PC-9 (cell line): ENCODE measurements around the gene METTL15. TPM values are rescaled to one million over a fixed set of nuclear protein-coding genes. Genes with fewer than 3 reads are reported as not detected.
A peak's percentile ranks its signal among the peaks of the same experiment; 100 is the strongest.

Source experiments
- BruUV-seq: library from RNA; stranded (reverse); fragments of 400-500 nt; replicated peaks from 2 replicates; lab custom pipeline; 2021; lab: Mats Ljungman, UMichigan
- CTCF ChIA-PET: fragments of 300-600 bp; sonication (Branson Sonifier 250); formaldehyde crosslinking; loops from one replicate; lab custom pipeline; 2022; ENCODE audit warnings: antibody characterized with exemption; lab: Charles Lee
- POLR2A ChIA-PET: fragments of 300-600 bp; sonication (Branson Sonifier 250); formaldehyde crosslinking; loops from one replicate; lab custom pipeline; 2022; ENCODE audit warnings: antibody characterized with exemption; ENCODE audit not compliant: unreplicated experiment; lab: Charles Lee
- DNase-seq, 2 experiments: peaks; one replicate each; pipeline versions ENCODE4 v3.0.0 to v3.0.0-alpha.2; 2015 to 2022; ENCODE audit warnings: mixed read lengths in 1 of 2
- H2AFZ ChIP-seq: fragments of 200-600 bp; sonication (generic); 2 replicates; pipeline ENCODE4 v1.8.1; 2017; ENCODE audit warnings: antibody characterized with exemption
- H3F3A ChIP-seq: fragments of 200-600 bp; sonication (generic); 2 replicates; pipeline ENCODE4 v1.8.1; 2017; ENCODE audit warnings: antibody characterized with exemption, mild to moderate bottlenecking, low read depth; ENCODE audit not compliant: insufficient read depth
- H3K27ac ChIP-seq: fragments of 200-600 bp; sonication (generic); 2 replicates; pipeline ENCODE4 v1.6.1; 2016; ENCODE audit warnings: mixed run types
- H3K27me3 ChIP-seq: fragments of 200-600 bp; sonication (generic); 2 replicates; pipeline ENCODE4 v1.6.1; 2016; ENCODE audit warnings: low read depth, mixed run types; ENCODE audit not compliant: insufficient read depth
- H3K36me3 ChIP-seq: fragments of 200-600 bp; sonication (generic); 2 replicates; pipeline ENCODE4 v1.6.1; 2016; ENCODE audit warnings: low read depth, mixed run types
- H3K4me1 ChIP-seq: fragments of 200-600 bp; sonication (generic); replicated peaks from 2 replicates; pipeline ENCODE4 v1.6.1; 2016; ENCODE audit warnings: mixed run types; ENCODE audit not compliant: insufficient read depth
- H3K4me2 ChIP-seq: fragments of 200-600 bp; sonication (generic); 2 replicates; pipeline ENCODE4 v1.6.1; 2017; ENCODE audit warnings: mixed run types
- H3K4me3 ChIP-seq: fragments of 200-600 bp; sonication (generic); 2 replicates; pipeline ENCODE4 v1.6.1; 2016; ENCODE audit warnings: mixed run types
- H3K79me2 ChIP-seq: fragments of 200-600 bp; sonication (generic); 2 replicates; pipeline ENCODE4 v1.6.1; 2017; ENCODE audit warnings: low read depth, mixed run types
- H3K9me2 ChIP-seq: fragments of 200-600 bp; sonication (generic); 2 replicates; pipeline ENCODE4 v1.8.1; 2017; ENCODE audit warnings: mild to moderate bottlenecking; ENCODE audit not compliant: insufficient read depth
- H3K9me3 ChIP-seq: fragments of 200-600 bp; sonication (generic); 2 replicates; pipeline ENCODE4 v1.8.1; 2016; ENCODE audit warnings: low read depth; ENCODE audit not compliant: insufficient read depth
- H4K20me1 ChIP-seq: fragments of 200-600 bp; sonication (generic); 2 replicates; pipeline ENCODE4 v1.8.1; 2017; ENCODE audit not compliant: insufficient read depth
- EZH2 ChIP-seq: fragments of 200-600 bp; sonication (generic); IDR thresholded peaks from 2 replicates; pipeline ENCODE4 v1.8.0; 2017; ENCODE audit warnings: antibody characterized with exemption, low read depth
- intact Hi-C: fragments of 100-400 bp; cut with micrococcal nuclease; formaldehyde crosslinking; loops from one replicate; pipeline ENCODE4 v1.10.0; 2022; ENCODE audit not compliant: unreplicated experiment
- total RNA-seq: library from RNA; stranded (reverse); gene quantifications from 2 replicates; pipeline ENCODE4 v1.2.3, GENCODE V29; 2021
- TF ChIP-seq, protein P1 (sequence below): fragments of 200-600 bp; sonication (generic); conservative IDR thresholded peaks from 2 replicates; pipeline ENCODE4 v1.6.1; 2017; ENCODE audit warnings: mixed run types, antibody characterized with exemption, mild to moderate bottlenecking, moderate library complexity

Gene METTL15
- total RNA-seq, 1 experiment from 2014 or later: 19.9 TPM

GRCh38 chr11:28346209-28346608 lies 238.0 kb downstream of the METTL15 start:
- Histone ChIP-seq H3K36me3 (no peaks in the 10 kb centered on the region), H3K79me2 (no peaks in the 10 kb centered on the region), H3K4me2 (peak overlapping the region; percentile 14), H2AFZ (no peak overlapping the region), H3K27me3 (no peaks in the 10 kb centered on the region), H3K9me2 (no peaks in the 10 kb centered on the region), H4K20me1 (no peaks in the 10 kb centered on the region), H3K9me3 (no peaks in the 10 kb centered on the region), H3K4me3 (no peak overlapping the region), H3K27ac (peak overlapping the region; percentile 26), H3F3A (peaks cover 14% of the 10 kb centered on the region; the same call in 1 of the 2 replicates), H3K4me1 (peaks cover 37% of the 10 kb centered on the region)
- TF ChIP-seq, protein P1, sequence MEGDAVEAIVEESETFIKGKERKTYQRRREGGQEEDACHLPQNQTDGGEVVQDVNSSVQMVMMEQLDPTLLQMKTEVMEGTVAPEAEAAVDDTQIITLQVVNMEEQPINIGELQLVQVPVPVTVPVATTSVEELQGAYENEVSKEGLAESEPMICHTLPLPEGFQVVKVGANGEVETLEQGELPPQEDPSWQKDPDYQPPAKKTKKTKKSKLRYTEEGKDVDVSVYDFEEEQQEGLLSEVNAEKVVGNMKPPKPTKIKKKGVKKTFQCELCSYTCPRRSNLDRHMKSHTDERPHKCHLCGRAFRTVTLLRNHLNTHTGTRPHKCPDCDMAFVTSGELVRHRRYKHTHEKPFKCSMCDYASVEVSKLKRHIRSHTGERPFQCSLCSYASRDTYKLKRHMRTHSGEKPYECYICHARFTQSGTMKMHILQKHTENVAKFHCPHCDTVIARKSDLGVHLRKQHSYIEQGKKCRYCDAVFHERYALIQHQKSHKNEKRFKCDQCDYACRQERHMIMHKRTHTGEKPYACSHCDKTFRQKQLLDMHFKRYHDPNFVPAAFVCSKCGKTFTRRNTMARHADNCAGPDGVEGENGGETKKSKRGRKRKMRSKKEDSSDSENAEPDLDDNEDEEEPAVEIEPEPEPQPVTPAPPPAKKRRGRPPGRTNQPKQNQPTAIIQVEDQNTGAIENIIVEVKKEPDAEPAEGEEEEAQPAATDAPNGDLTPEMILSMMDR: no peak
- no peak for TF ChIP-seq EZH2
- CTCF ChIA-PET: no interaction called here
- POLR2A ChIA-PET: no interaction called here
- intact Hi-C loops: loop anchor here (2.0 to 10.0 kb wide), 6 partner anchors 241 to 671 kb away; partner anchors contain the start of genes KIF18A and METTL15
- peak in 1 of 2 experiments; percentile 80 for DNase-seq
- no TSS peak for BruUV-seq

- POLR2A ChIA-PET: no interaction called here
- Histone ChIP-seq H2AFZ (no peak overlapping the region), H3K9me3 (no peaks in the 10 kb centered on the region), H3F3A (peaks cover 14% of the 10 kb centered on the region; the same call in 1 of the 2 replicates), H3K27ac (peak overlapping the region; percentile 26), H3K4me1 (peaks cover 37% of the 10 kb centered on the region), H4K20me1 (no peaks in the 10 kb centered on the region), H3K36me3 (no peaks in the 10 kb centered on the region), H3K9me2 (no peaks in the 10 kb centered on the region), H3K79me2 (no peaks in the 10 kb centered on the region), H3K4me3 (no peak overlapping the region), H3K4me2 (peak overlapping the region; percentile 14; the same call in 1 of the 2 replicates), H3K27me3 (no peaks in the 10 kb centered on the region)
- no peak for TF ChIP-seq EZH2
- TF ChIP-seq, protein P1: no peak
- intact Hi-C loops: loop anchor here (2.0 to 10.0 kb wide), 6 partner anchors 242 to 671 kb away; partner anchors contain the start of genes KIF18A and METTL15
- no TSS peak for BruUV-seq
- CTCF ChIA-PET: no interaction called here
- DNase-seq: peak in 1 of 2 experiments; percentile 50
Observed at GRCh38 chr11:28346721-28347120, 238.5 kb downstream of the METTL15 start.

- TF ChIP-seq, protein P1: no peak
- no peak for TF ChIP-seq EZH2
- ChIA-PET POLR2A (no interaction called here), CTCF (no interaction called here)
- Histone ChIP-seq H3K4me1 (peaks cover 35% of the 10 kb centered on the region), H3K9me3 (no peaks in the 10 kb centered on the region), H3K36me3 (no peaks in the 10 kb centered on the region), H3F3A (peaks cover 14% of the 10 kb centered on the region; the same call in 1 of the 2 replicates), H3K9me2 (no peaks in the 10 kb centered on the region), H3K27me3 (no peaks in the 10 kb centered on the region), H2AFZ (no peak overlapping the region), H3K79me2 (no peaks in the 10 kb centered on the region), H4K20me1 (no peaks in the 10 kb centered on the region), H3K27ac (0 out of 2 replicates have a peak overlapping the region, but pooled peaks have one; percentile 17), H3K4me2 (no peak overlapping the region), H3K4me3 (no peak overlapping the region)
- intact Hi-C loops: loop anchor here (2.0 to 10.0 kb wide), 6 partner anchors 243 to 670 kb away; partner anchors contain the start of genes KIF18A and METTL15
- no peak for DNase-seq
- BruUV-seq: no TSS peak
Observed at GRCh38 chr11:28347371-28347770, 239.2 kb downstream of the METTL15 start.
